ENCODE data around the gene TSHZ2.

- no peak for TF ChIP-seq CREB1 (CRISPR knock-in tag; IDR thresholded peaks at IDR 0.05)
- no peak for TF ChIP-seq IRF1 (CRISPR knock-in tag; IDR thresholded peaks at IDR 0.05)
- no peak for TF ChIP-seq NR2C2 (CRISPR knock-in tag; IDR thresholded peaks at IDR 0.05)
- no peak for TF ChIP-seq CTCF (IDR thresholded peaks at IDR 0.05)
- no peak for TF ChIP-seq ZNF317 (CRISPR knock-in tag; IDR thresholded peaks at IDR 0.05; ENCODE audit: borderline replicate concordance, low read depth)
- no peak for TF ChIP-seq ESRRA (CRISPR knock-in tag; IDR thresholded peaks at IDR 0.05; ENCODE audit: borderline replicate concordance)
Measured at GRCh38 chr20:53492212-53492611, 520.1 kb downstream of the TSHZ2 start.

All from WTC11 (cell line).